ENCODE data around the gene EIF4EBP2. TPM values are rescaled to one million over a fixed set of nuclear protein-coding genes. Genes with fewer than 3 reads are reported as not detected.

Gene EIF4EBP2
- total RNA-seq, 1 experiment from 2014 or later: 93.2 TPM

DNA sequence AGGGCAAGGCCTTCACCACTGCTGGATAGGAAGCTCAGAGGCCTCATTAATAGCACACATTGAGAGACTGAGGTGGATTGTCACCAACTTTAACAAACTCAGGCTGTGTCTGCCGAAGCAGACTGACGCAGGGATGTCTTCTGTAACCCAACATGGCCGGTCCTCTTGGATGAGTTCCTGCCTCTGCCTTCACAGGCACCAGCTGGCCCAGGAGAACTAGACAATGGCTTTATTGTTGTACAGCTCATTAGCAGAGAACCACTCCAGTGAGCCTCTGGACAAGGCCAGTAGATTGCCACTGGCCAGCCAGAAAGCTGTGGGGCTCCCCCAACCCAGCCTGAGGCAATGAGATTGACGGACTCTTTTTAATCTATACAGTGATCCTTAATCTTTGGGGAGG, 28.2 kb downstream of the EIF4EBP2 start:
- Mint-ChIP-seq H3K4me1 (peaks cover 3 to 5% of the 10 kb centered on the region in 2 experiments; a peak in 1 of 4 replicates), H3K9me3 (no peaks in the 10 kb centered on the region), H3K27me3 (ENCODE audit: low read depth) (no peaks in the 10 kb centered on the region; the same call in 1 of the 2 replicates), H3K36me3 (ENCODE audit: insufficient read depth in 1 of 3, low read depth in 3 of 3) (peaks cover 6 to 87% (median 7%) of the 10 kb centered on the region in 3 experiments), H3K4me3 (no peak overlapping the region), H3K27ac (no peak overlapping the region)
- Histone ChIP-seq H3K27me3 (ENCODE audit: insufficient read depth, low read length) (no peaks in the 10 kb centered on the region), H3K4me2 (ENCODE audit: insufficient read depth, insufficient read length, low read length) (no peak overlapping the region), H3K23me2 (ENCODE audit: insufficient read length, low read depth, low read length, poor library complexity, severe bottlenecking) (no peaks in the 10 kb centered on the region), H2BK15ac (ENCODE audit: low read depth, low read length) (no peak overlapping the region), H3K18ac (ENCODE audit: insufficient read length, low read depth, low read length) (no peak overlapping the region), H2BK120ac (ENCODE audit: low read depth, low read length, poor library complexity, severe bottlenecking) (no peak overlapping the region), H3K4me1 (ENCODE audit: insufficient read depth, low read length) (no peaks in the 10 kb centered on the region; the same call in 1 of the 2 replicates), H3K23ac (ENCODE audit: insufficient read length, low read depth, low read length) (no peak overlapping the region), H3K27ac (ENCODE audit: insufficient read length, low read depth, low read length) (no peak overlapping the region), H3T11ph (ENCODE audit: low read length) (no peak overlapping the region), H4K5ac (ENCODE audit: insufficient read length, low read depth, low read length) (no peak overlapping the region), H4K91ac (ENCODE audit: insufficient read length, low read depth, low read length) (no peak overlapping the region), H3K79me2 (ENCODE audit: insufficient read depth, low read length) (peaks cover 6% of the 10 kb centered on the region), H4K20me1 (ENCODE audit: control insufficient read depth, insufficient read depth, insufficient read length) (no peaks in the 10 kb centered on the region), H2BK5ac (ENCODE audit: insufficient read length, low read length) (no peak overlapping the region), H2AFZ (ENCODE audit: low read length) (no peak overlapping the region), H2BK20ac (ENCODE audit: low read depth, low read length, poor library complexity, severe bottlenecking) (no peak overlapping the region), H3K4ac (ENCODE audit: low read depth, low read length) (no peak overlapping the region), H2BK12ac (ENCODE audit: insufficient read length, low read depth, low read length) (no peak overlapping the region), H3K56ac (ENCODE audit: insufficient read length, low read depth, low read length) (no peak overlapping the region), H3K9me3 (ENCODE audit: control insufficient read depth, low read depth, low read length) (no peaks in the 10 kb centered on the region), H2AK5ac (ENCODE audit: insufficient read length, low read length) (no peak overlapping the region), H4K8ac (replicated peaks; ENCODE audit: insufficient read length, low read depth, low read length) (no peak overlapping the region), H3K14ac (ENCODE audit: insufficient read depth, low read length) (no peak overlapping the region), H3K79me1 (ENCODE audit: insufficient read depth, low read depth, low read length, poor library complexity, severe bottlenecking) (no peaks in the 10 kb centered on the region), H3K9ac (ENCODE audit: extremely low read depth, insufficient read length, low read length) (no peak overlapping the region)
- DNase-seq: no peak
- WGBS (ENCODE audit: extremely low coverage, insufficient read length, low lambda C conversion rate): no CpG with 5 or more reads among the region's 4 CpGs
- TF ChIP-seq, protein P1, sequence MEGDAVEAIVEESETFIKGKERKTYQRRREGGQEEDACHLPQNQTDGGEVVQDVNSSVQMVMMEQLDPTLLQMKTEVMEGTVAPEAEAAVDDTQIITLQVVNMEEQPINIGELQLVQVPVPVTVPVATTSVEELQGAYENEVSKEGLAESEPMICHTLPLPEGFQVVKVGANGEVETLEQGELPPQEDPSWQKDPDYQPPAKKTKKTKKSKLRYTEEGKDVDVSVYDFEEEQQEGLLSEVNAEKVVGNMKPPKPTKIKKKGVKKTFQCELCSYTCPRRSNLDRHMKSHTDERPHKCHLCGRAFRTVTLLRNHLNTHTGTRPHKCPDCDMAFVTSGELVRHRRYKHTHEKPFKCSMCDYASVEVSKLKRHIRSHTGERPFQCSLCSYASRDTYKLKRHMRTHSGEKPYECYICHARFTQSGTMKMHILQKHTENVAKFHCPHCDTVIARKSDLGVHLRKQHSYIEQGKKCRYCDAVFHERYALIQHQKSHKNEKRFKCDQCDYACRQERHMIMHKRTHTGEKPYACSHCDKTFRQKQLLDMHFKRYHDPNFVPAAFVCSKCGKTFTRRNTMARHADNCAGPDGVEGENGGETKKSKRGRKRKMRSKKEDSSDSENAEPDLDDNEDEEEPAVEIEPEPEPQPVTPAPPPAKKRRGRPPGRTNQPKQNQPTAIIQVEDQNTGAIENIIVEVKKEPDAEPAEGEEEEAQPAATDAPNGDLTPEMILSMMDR (conservative IDR thresholded peaks at IDR 0.05): no peak

Data from H9 (cell line).